AG09319 (cell line): Measurements from ENCODE around the gene ACP7.
A peak's percentile ranks its signal among the peaks of the same experiment; 100 is the strongest.

Experiments used
- DNase-seq: peaks from one replicate; pipeline ENCODE4 v3.0.0-alpha.2; 2010; ENCODE audit warnings: low read depth; ENCODE audit errors: extremely low read depth
- TF ChIP-seq, protein P1 (sequence below): IDR thresholded peaks from 2 replicates; pipeline ENCODE4 v1.5.1; 2011; ENCODE audit warnings: low read depth, mild to moderate bottlenecking, inconsistent platforms, low read length, moderate library complexity

Gene ACP7

DNA sequence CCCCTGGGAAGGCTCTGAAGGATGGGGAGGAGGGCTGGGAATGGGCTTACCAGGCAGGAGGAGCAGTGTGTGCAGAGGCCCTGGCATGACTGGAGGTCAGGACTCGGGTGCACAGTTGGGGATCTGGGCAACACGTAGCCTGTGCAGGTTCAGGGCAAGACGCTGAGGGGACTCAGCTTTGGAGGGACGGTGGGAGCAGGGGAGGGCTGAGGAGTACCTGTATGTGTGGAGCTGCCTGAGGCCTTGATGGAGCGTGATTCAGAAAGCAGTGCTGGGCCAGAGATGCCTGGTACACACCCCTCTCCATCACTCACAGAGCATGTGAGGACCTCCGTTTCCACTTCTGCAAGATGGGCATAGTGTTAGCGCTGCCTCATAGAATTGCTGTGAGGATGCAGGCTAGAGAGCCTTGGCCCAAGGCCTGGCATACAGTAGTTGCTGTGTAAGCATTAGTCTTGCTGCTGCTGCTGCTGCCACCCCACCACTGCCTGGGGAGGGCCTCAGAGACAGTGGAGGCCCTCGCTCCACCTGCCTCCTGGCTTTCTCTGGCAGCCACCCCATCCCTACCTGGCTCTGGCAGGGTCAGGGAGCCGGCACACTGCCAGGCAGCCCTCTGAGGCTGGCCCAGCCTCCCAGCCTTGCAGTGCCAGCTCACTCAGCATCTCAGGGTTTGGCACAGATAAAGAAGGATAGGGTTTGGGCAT, 43.8 kb downstream of the ACP7 start:
- no peak for DNase-seq
- TF ChIP-seq, protein P1, sequence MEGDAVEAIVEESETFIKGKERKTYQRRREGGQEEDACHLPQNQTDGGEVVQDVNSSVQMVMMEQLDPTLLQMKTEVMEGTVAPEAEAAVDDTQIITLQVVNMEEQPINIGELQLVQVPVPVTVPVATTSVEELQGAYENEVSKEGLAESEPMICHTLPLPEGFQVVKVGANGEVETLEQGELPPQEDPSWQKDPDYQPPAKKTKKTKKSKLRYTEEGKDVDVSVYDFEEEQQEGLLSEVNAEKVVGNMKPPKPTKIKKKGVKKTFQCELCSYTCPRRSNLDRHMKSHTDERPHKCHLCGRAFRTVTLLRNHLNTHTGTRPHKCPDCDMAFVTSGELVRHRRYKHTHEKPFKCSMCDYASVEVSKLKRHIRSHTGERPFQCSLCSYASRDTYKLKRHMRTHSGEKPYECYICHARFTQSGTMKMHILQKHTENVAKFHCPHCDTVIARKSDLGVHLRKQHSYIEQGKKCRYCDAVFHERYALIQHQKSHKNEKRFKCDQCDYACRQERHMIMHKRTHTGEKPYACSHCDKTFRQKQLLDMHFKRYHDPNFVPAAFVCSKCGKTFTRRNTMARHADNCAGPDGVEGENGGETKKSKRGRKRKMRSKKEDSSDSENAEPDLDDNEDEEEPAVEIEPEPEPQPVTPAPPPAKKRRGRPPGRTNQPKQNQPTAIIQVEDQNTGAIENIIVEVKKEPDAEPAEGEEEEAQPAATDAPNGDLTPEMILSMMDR, result no peak

DNA sequence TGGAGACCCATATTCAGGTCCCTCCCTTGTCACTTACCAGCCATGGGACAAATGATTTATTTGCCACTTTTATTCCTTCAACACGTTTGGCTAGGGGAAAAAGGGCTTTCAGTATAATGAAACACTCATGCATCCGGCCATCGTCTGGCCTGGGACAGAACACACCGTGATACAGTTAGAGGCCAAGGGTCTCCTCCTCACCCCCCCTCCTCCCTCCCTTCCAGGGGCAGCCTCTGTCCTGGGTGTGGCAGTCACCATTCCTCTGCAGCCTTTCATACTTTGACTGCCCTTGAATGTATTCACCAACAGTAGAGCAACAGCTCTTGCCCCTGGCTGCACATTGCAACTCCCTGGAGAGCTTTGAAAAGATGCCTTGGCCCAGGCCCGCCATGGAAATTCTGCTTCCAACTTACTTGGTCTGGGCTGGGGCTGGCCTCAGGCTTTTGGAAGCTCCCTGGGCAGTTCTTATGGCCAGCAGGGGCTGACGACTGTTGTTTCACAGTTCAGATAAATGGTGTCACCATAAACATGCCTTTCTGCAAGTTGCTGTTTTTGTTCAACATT, 44.4 kb downstream of the ACP7 start:
- DNase-seq, result no peak
- TF ChIP-seq, protein P1, result peak; percentile 3

DNA sequence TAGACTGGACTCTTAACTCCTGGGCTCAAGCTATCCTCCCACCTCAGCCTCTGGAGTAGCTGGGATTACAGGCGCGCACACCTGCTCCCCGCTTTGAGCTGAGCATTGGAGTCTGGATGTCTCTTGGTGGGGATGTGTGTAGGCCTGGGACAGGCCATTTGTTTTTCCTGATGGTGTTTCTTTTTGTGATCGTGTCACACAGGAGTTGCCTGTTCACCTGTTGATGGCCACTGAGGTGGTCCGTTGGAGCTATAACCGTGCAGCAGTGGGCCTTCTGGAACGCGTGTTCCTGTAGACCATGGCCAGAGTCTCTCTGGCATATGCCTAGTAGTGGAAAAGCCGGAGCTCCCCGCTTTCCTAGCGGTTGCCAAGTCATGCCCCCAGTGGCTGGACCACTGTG, 44.9 kb downstream of the ACP7 start:
- TF ChIP-seq, protein P1, result no peak
- no peak for DNase-seq

DNA sequence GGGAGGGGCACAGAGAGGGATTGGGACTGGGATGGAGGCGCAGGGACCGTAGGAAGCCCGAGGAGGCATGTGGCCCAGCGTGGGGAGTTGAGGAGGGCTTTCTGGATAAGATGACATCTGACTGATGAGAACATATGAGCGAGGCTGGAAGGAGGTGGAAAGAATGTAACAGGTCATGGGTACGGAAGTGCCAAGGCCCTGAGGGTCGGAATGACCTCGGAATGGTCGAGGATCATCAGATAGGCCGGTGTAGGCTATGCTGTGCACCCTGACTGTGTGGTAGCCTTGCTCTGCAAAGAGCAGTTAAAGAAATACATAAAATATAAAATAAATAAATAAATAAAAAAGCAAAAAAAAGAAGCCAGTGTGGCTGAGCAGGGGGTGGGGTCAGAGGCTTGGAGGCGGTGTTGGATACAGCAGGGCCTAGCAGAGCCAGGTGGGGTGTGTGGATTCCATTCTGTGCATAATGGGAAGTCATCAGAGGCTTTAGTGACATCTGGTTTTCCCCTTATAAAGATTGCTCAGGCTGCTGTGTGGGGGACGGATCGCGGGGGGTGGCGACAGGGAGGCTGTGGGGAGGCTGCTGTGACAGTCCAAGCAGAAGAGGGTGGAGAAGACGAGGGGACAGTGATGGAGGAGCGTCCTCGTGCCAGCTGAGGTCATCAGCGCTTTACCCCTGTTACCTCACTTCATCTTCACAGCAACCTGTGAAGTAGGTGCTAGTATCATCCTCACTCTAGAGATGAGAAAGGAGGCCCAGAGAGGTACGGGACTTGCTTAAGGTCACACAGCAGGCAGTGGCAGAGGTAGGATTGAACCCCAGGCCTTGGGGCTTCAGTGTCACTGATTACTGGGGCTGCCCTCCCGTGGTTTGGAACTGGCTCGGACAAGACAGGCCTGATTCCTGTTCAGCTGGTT, 46.4 kb downstream of the ACP7 start:
- no peak for DNase-seq

DNA sequence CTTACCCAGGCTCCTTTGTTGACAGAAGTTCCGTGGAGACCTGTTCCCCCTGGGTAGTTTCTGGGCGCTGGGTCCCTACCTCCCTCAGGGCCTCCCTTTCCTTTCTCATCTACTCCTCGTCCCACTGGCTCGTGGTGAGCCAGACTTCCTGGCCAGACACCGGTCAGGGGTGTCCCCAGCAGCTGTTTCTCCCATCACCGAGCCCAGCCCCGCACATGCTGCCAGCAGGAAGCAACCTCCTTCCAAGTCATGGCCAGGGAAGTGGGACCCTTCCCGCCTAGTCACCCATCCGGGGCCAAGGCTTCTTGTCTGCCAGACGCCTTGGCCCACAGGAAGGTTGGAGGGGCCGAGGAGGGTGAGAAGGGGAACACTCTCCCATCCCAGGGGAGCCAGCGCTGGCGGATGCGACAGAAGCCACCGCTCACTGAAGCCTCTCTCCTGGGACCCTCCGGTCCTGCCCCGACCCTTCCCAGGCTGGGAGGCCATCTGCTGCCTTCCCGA, 47.1 kb downstream of the ACP7 start:
- DNase-seq, result no peak
- TF ChIP-seq, protein P1, result no peak

More for the DNA sequence above, 46.4 kb downstream of the ACP7 start:
- TF ChIP-seq, protein P1, result no peak

DNA sequence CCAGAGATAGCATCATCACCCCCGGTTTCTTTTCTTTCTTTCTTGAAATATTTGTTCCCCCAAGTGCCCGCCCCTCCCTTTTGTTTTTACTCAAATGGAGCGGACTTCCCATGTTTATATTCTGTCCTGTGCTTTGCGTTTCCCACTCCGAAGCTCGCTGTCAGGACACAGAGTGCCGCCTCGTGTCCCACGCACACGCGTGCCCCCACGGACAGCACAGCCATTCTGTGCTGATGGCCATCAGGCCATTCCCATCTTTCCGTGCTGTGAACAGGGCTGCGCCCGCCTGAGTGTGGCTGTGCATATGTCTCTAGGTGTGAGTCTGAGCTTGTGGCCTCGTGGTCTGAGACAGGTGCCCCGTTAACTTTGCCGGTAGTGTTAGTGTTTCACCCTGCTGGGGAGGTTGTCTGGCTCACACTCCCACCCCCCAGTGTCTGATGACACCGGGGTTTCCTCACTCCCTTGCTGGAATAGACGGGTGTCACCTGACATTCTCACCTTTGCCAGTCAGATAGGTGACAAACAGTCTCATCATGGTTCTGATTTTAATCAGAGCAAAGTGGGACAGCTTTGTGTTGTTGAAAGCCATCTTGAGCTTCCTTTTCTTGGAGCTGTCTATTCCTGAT, 48.3 kb downstream of the ACP7 start:
- TF ChIP-seq, protein P1, result no peak
- no peak for DNase-seq
